Stimulated activated CD8-positive, alpha-beta memory T cell treated with anti-CD3 and anti-CD28 coated beads, Interleukin-15, amount 100 ng/mL, for 24 hours (primary cell): ENCODE measurements around the gene ANAPC2.

Experiments used
- DNase-seq: peaks from one replicate; pipeline ENCODE4 v3.0.0-alpha.2; 2020; ENCODE audit warnings: low read depth

ANAPC2 gene

DNA sequence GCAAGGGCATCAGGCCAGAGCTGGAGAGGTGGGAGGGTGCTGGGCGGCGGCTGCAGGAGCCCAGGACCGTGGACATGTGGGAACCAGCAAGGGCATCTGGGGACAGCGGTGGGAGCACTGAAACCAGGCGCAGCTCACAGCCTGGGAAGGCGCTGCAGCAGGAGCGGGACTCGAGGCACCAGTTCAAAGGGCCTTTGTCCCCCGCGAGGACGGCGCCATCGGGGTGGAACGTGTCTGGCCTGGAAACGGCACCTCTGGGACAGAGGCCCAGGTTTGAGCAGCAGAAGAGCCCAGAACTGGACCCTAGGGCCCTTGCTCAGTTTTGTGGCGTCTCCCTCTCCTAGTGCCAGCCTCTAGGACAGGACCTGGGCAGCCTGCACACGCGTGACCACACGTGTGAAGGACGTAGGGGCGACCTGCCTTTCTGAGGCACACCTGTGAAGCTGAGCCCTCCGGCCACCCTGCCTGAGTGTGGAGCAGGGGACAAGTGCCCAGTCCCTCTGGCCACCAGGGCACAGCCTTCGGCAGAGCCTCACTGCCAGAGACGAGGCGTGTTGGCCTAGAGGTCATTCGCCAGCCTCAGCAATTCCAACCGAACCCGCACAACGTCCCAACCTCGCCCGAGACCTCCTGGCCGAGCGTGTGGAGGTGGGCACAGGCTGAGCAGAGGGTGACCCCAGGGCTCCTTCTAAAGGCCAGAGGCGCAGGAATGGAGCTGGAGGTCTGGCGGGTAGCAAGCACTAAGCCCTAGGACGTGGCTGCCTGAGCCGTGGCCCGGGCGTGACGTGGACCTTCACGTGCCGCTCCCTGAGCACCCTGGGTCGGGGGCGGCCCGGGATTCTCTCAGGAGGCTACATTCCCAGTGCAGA is 14.3 kb downstream of the ANAPC2 start:
- DNase-seq: no peak

DNA sequence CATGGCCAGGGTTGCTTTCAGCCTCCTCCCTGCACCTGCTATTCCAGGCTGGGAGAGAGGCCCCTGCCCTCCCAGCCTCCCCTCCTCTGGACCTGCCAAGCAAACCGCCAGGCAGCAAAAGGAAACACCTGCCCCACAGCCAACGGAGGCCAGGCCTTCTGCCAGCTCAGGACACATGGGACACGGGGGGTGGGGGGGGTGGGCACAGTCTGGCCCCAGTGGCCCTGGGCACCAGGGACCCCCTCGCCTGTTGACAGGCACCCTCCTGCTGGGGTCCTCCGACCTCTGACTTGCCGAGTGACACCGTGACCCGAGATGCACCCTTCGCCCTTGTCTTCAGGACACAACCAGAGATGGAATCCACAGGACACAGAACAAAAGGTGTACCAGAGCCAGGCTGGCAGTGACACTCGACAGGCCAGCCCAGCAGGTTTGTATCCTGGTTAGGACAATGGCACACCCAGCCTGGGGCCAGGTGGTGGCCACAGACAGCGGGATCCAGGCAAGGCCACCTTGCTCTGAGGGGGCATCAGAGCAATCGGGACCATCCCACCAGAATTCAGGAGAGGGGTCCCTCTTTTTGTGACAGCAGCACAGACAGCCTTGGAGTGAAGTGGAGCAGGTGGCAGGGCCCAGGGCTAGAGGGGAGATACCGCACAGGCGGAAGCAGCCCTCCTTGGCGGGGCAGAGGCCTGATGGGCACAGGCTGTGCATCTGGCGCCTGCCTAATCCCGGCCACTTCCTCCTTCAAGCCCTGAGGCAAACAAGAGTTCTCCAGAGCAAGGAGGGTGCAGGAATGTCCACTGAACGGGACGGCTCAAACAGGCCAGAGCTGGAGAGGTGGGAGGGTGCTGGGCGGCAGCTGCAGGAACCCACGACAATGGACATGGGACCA is 15.2 kb downstream of the ANAPC2 start:
- DNase-seq: no peak

DNA sequence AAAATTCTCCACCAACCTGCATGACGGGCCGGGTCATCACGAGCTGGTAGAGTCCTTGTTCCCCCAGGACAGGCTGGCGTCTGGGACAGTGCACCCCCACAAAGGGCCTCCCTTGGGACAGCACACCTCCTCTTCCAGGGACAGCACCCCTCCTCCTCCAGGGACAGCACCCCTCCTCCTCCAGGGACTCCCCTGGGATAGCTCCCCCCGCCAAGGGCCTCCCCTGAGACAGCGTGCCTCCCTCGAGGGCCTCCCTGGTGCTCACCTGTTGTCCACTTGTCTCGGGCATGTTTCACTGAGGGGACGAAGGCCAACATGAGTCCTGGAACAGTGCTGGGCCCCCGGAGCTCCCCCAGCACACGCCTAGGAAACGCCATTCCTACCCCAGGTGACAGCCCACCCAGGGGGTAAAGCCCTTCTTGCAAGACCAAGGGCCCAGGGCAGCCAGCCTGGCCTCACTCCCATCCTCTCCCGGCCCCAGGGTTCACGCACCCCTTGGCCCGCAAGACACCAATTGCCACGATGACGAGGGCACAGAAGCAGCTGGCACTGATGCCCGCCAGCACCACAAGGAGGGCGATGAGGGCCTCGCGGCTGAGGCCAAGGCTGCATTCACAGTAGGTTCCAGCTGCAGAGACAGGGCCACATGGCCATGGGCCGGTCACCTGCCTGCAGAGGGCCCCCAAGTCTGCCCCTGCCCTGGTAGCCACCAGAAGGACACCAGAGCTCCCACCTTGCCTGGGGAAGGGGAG is 17.0 kb downstream of the ANAPC2 start:
- no peak for DNase-seq

DNA sequence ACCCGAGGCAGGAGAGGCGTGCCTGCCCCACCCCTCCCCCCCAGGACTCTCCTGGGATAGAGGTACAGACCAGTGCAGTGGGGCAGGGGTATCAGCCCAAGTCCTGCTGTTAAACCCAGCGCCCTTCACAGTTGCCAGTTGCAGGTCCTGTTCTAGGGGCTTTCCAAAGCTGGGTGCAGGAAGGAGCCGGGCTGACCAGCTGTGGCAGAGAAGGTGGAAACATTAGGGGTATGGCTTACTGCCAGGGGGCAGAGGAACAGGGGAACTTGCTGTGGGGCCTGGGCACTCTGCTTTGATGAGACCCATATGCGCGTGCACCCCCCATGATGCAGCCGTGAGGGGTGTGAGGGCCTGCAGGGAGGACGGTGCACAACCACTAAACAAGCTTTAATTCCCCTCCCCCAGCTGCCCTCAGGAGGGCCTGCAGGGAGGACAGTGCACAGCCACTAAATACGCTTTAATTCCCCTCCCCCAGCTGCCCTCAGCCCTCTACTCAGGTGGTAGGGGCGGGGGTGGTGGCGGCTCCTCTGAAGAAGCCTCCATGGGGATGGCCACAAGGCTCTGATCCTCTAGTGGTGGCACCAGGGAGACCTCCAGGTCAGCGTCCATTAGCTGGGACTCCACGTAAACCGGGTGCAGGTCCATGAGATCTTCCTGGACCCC is 17.7 kb downstream of the ANAPC2 start:
- DNase-seq: no peak

DNA sequence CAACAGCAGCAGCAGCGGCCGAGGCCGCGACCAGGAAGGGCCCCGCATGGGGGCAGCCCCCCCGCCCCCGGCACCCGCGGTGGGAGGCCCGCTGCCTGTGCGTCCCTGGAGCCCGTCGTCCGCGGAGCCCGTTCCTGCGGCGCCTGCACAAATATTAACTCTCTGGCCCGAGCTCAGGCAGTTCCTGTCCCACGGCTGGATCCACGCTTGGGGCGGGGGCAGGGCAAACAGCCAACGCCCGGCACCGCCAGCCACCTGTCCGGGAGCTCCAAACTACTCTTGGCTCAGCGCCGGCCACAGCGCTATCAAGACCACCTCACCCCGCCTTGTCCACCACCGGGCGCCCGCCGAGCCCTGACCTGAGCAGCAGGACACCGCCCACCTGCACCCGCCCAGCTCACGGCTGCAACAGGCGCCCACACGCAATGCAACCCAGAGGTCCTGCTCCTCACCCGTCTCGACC is 18.4 kb downstream of the ANAPC2 start, which contains the start of gene LRRC26:
TSS of gene LRRC26 (minus strand) at position 156 of the 463 bp plus-strand sequence. CDS start at position 48, 108 bp downstream.
- DNase-seq: no peak

DNA sequence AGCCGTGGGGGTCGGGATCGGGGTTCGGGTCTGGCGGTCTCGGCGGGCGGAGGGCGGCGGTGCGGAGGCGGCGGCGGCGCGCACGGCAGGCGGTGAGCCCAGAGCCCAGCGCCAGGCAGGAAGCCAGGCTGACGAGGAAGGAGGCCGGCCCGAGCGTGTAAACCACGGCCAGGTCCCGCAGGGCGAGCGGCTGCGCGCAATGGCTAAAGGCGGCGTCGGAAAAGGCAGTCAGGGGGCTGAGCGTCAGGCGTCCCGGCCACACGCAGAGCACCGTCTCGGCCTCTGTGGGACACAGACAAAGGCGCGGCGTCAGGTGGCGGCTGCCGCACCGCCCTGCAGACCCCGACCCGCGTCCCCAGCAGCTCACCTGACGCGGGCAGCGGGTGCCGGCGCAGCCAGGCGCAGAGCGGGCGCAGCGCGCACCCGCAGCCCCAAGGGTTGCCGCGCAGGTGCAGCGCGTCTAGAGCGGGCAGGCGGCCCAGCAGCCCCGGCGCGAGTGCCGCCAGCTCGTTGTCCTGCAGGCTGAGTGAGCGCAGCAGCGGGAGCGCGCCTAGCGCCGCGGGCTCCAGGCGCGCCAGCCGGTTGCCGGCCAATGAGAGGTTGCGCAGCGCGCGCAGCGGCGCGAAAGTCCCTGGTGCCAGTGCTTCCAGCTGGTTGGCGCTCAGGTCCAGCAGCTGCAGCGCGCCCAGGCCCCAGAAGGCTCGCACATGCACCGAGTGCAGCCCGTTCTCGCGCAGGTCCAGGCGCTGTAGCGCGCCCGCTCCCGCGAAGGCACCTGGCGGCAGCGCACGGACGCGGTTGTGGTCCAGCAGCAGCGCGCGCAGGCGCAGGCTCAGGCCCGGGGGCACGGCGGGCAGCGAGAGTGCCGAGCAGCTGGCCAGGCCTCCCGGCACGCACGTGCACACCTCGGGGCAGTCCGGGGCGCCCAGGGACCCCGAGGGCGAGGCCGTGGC is 19.2 kb downstream of the ANAPC2 start:
- DNase-seq: no peak

DNA sequence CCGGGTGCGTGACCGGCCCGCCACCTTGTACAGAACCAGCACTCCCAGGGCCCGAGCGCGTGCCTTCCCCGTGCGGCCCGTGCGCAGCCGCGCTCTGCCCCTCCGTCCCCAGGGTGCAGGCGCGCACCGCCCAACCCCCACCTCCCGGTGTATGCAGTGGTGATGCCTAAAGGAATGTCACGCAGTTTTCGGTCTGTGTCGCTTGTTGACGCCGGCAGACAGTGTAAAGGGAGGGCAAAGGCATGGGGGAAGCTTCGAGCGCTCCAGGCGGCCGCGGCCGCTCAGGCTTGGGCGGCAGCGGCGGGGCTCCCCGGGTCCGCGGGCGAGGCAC is 19.8 kb downstream of the ANAPC2 start:
- DNase-seq: no peak

DNA sequence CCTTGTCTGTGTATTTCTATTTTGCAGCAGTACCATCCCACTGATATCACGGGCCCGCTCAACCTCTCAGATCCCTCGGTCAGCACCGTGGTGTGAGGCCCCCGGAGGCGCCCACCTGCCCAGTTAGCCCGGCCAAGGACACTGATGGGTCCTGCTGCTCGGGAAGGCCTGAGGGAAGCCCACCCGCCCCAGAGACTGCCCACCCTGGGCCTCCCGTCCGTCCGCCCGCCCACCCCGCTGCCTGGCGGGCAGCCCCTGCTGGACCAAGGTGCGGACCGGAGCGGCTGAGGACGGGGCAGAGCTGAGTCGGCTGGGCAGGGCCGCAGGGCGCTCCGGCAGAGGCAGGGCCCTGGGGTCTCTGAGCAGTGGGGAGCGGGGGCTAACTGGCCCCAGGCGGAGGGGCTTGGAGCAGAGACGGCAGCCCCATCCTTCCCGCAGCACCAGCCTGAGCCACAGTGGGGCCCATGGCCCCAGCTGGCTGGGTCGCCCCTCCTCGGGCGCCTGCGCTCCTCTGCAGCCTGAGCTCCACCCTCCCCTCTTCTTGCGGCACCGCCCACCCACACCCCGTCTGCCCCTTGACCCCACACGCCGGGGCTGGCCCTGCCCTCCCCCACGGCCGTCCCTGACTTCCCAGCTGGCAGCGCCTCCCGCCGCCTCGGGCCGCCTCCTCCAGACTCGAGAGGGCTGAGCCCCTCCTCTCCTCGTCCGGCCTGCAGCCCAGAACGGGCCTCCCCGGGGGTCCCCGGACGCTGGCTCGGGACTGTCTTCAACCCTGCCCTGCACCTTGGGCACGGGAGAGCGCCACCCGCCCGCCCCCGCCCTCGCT is 20.4 kb downstream of the ANAPC2 start:
- DNase-seq: no peak

DNA sequence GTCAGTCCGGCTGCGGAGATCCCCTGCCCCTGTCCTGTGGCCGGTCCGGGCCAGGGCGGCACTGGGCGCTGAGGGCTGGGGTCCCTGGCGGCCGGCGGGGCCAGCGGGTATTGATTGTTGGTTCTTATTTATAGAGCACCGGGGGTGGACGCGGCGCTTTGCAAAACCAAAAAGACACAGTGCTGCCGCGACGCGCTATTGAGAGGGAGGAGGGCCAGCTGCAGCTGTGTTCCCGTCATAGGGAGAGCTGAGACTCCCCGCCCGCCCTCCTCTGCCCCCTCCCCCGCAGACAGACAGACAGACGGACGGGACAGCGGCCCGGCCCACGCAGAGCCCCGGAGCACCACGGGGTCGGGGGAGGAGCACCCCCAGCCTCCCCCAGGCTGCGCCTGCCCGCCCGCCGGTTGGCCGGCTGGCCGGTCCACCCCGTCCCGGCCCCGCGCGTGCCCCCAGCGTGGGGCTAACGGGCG is 21.0 kb downstream of the ANAPC2 start:
- DNase-seq: no peak

DNA sequence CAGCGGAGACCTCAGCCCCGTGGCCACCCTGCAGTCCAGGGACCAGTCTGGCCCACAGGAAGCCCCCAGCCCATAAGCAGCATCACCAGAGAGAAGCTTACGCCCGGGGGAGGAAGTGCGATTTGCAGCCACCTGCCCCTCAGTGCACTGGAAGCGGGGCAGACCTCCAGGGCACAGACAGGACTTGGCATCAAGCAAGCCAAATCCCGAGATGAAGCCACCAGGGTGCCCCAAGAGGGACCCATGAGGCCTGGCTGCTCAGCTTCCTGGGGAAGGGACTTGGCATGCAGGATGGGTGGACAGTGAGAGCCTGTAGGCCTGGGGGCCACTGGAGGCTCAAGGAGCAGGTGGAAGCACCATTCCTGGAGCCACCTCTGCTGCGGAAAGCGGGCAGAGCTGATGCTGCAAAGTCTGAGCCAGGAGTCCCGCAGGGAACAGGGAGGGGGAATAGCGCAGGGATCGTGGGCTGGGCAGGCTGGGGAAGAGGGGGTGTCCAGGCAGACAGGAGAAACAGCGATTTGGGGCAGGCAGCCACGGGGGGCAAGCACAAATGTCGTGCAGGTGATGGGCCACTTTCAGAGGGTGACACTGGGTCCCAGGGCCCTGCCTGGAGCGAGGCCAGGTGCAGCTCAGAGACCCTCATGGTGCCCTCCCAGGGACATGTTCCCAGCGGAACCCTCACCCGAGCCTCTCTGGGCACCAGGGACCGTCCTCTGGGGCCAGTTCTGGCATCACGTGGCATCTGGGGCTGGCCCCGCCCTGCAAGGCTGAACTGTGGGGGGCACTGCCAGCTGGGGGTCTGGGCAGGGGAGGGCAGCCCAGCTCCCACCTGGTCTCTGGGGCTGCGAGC is 21.8 kb downstream of the ANAPC2 start:
- no peak for DNase-seq

DNA sequence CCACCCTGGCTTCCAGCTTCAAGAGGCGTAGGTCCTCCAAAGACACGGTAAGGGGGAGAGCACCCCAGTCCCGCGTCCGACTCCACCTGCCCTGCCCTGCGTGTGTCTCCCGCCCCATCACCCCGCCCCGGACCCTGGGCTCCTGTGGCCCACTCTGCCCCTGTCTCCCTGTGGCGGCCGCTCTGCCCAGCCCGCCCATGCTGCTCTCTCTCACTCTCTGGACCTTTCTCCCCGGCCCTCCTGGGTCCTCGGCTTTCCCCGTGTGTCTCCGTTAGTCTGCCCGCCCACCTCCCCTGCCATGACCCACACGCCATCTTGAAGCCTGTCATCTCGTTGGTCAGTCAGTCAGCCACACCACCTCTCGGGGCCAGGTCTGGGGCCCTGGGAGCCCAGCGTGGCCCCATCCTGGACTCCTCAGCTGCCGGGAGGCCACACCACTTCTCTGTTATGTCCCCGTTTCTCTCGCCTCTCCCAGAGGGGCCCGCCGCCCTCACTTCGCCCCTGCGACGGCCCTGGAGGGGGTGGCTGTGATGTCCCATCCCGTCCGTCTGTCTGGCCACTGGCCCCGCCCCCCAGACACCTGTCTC is 23.0 kb downstream of the ANAPC2 start:
- DNase-seq: no peak

DNA sequence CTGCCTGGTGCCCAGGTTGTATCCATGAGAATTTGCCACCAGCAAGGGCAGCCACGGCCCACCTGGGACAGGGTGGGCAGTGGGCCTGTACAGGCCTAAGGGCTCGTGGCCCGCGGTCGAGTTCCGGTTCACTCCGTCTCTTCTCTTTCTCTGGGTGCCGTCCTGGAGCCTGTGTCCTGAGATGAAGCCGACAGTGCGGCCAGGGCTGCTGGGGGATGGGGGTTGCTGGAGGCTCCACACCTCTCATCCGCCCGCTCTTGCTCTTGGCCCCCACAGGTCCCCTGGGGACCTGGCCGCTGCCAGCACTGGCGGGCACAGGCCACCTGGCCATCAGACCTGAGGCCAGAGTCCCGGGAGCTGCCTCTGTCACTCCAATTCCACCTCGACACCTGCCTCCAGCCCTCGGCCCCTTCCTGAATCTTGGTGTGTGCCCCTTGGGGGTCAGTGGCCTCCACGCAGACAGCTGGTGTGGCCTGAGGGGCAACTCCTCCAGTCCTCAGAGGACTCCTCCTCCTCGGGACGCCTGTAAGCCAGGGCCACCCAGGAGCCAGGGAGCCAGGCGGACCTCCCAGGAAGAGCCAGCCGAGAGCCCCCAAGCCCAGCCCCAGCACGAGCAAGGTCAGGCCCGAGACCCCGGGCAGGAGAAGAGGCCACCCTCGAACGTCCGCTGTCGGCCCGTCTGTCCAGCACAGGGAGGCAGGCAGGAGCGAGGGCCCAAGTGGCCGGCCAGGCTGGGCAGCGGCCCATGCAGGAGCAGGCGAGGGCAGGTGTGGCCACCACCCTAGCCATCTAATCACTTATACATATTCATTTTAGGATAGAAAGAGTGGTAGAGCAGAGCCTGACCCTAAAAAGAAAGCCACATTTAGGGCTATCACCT is 23.8 kb downstream of the ANAPC2 start:
- no peak for DNase-seq

DNA sequence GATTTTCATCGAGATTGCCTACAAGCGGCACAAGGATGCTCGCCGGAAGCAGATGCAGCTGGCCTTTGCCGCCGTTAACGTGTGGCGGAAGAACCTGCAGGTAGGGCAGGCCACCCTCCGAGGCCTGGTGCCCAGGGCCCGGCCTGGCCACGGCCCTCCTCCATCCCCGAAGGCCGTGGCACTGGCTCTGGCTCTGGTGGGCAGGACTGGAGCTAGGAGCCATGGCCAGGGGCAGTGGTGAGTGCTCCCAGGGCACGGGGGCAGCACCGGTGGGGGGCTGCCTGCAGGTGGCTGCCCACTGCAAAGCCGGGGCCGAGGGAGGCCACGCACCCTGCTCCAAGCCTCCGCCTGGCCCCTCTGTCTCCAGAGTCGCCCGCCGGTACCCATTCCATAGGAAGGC is 24.6 kb downstream of the ANAPC2 start:
- no peak for DNase-seq

DNA sequence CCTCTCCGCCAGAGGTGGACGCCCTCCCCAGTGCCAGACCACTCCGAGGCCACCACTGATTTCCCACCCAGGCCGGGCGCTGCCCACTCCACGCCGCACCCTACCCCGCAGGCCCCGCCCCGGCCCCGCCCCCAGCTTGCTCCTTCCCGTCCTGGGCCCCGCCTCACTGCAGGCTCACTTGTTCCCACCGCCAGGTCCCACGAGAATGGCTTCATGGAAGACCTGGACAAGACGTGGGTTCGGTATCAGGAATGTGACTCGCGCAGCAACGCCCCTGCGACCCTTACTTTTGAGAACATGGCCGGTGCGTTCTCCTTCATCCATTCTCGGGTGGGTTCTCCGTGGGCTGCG is 25.0 kb downstream of the ANAPC2 start:
- DNase-seq: no peak

DNA sequence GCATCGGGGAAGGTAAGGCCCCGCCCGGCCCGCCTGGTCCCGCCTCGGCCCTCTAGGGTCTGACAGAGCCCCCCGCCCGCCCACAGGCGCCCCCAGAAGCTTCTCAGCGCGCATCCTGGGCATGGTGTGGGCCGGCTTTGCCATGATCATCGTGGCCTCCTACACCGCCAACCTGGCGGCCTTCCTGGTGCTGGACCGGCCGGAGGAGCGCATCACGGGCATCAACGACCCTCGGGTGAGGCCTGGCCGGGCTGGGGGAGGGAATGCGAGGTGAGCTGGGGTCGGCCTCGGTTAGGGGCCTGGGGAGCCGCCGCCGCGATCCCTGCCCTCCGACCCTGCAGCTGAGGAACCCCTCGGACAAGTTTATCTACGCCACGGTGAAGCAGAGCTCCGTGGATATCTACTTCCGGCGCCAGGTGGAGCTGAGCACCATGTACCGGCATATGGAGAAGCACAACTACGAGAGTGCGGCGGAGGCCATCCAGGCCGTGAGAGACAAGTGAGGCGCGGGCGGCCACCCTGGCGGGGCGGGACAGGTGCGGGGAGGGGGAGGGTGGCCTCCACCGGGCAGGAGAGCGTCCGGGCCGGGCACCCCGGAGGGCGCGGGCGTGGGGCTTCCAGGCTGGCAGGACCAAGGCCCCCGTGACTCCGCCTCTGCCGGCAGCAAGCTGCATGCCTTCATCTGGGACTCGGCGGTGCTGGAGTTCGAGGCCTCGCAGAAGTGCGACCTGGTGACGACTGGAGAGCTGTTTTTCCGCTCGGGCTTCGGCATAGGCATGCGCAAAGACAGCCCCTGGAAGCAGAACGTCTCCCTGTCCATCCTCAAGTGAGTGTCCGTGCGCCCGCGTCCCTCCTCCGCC is 25.6 kb downstream of the ANAPC2 start:
- DNase-seq: no peak
